ENCODE results near the gene EXO1.
"Not testable (repeated sequence)": the region's sequence is repeated elsewhere in the genome, so short reads cannot be mapped to it uniquely, and the experiment has no call there.

EXO1 gene

DNA sequence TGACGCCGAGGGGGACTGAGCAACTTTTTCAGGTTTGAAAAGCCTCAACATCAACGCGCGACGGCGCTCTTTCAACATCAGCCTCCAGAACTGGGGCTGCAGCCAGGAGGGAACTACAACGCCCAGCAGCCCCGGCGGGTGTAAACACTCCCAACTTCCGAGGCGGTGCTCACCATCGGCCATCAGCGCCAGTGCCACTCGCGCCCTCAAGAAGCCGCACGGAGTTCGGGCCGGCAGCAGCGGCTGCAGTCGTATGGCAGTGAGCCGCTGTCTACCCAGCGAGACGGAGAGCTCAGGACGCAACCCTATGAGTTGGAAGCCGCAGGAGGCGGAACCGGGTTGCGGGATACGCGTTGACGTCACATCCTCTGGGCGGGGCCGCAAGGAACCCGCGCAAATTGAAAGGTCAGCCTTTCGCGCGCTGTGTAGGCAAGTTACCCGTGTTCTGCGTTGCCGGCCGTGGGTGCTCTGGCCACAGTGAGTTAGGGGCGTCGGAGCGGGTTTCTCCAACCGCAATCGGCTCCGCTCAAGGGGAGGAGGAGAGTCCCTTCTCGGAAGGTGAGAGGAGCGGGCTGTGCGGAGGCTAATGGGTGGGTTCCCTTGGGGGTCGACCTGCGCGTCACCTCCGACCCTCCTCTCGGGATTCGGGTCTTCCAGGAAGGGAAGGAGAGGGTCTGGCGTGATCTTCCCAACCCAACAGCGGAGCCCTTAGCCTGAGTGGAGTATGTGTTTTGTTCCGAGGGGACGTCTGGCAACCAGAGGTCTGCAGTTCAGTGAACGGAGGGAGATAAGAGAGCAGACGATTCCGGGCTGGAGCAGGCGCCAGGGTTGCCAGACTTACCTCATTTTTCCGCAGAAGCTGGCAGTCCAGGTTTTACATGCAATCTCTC, at the start of gene EXO1:
Gene EXO1, plus strand, starts transcription at position 409 of the 890 bp plus-strand sequence. CDS start 2,222 bp downstream, outside the sequence.
- DNase-seq (ENCODE audit: low spot score) = peak; percentile 97

DNA sequence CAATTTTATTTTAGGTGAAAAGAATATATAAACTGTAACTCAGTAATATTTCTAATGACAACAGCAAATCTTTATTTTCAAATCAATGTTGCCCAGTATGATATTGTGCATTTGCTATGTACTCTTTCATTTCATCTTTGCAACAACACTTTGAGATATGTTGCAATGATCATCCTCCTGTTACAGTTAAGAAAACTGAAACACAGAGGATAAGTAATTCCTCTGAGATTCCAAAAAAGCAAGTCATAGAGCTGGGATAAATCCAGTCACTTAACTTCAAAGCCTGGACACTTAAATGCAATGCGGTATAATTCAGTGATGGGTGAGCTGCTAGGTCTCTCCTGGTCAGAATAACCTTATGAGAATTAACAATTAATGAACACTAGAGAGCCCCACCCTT, 48.6 kb upstream of the EXO1 start:
- no peak for DNase-seq (ENCODE audit: low spot score)

DNA sequence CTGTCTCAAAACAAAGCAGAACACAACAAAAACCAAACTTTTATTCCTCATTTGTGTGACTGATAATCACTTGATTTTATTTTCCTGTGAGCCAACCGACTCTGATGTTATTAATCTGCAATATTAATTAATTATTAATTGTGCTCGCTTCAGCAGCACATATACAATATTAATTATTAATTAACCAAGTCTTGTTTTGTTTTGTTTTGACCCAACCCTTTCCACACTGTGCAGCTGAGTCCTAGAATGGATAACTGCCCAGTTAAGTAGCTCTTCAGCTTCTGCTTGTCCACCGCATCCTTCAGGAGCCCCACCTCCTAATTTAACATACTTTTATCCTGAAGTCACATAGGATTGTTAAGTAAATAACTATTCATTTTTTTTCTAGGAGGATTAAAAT, 47.4 kb upstream of the EXO1 start:
- DNase-seq (ENCODE audit: low spot score) = no peak

DNA sequence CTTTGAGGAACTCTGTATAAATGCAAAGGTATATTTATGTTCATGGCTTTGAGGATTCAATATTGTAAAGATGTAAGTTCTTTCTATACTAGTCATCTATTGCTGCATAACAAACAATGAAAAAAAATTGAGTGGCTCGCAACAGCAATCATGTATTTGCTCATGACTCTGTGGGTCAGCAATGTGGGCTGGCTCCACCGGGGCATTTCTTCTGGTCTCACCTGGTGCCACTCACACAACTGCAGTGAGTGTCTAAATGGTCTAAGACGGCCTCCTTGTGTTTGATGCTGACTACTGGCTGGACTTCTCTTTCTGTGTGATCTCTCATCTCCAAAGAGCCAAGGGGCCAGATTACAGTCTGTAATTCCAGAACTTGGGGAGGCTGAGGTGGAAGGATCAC, 45.1 kb upstream of the EXO1 start:
- no peak for DNase-seq (ENCODE audit: low spot score)

DNA sequence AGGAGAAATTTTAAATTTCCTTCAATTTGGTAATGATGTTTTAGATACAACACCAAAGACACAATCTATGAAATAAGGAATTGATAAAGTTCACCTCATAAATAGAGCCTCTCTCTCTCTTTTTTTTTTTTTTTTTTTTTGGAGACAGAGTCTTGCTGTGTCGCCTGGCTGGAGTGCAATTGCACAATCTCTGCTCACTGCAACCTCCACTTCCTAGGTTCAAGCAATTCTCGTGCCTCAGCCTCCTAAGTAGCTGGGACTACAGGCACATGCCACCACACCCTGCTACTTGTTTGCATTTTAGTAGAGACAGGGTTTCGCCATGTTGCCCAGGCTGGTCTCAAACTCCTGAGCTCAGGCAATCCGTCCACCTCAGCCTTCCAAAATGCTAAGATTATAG, 43.3 kb upstream of the EXO1 start:
- DNase-seq (ENCODE audit: low spot score) = not testable (repeated sequence)

DNA sequence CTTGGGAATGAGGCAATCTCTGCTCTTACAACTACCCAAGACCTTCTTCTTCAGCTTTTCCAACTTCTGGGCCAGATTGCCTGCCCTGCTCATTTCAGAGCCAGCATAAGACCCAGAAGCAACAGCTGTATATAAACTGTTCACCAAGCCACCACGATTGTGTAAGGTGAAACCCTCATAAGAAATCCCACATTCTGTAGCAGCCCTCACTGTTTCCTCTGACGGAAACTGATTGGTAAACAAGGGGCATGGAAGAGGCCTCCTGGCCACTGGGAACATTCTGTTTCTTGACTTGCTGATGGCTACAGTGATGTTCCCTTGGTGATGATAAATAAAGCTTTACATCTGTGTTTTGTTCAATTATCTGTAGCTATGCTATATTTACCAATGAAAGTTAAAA, 39.7 kb upstream of the EXO1 start:
- no peak for DNase-seq (ENCODE audit: low spot score)

DNA sequence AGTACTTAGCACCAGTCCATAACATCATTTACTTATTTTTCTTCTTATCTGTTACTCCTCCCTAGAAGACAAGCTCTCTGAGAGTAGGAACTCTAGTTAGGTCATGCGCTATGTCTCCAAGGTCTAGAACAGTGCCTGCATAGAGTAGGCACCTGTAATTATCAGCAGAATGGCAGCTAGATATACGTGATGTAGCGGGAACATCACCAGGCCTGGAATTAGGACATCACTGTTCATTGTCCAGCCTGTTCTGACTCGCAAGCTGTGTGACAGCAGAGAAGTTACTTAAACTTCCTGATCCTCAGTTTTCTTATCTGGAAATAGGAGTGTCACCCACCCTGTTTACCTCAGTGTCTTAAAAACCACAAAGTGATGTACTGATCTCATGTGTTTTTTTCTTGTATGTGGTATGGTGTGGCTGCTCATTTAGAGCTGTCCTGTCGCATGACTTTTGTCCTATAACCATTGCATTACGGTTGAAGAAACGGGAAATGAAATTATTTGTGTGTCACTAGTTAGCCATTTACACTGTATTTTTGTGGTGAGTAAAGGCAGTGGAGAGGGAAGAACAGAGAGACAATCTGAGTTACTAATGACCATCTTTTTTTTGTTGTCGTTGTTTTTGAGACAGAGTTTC, 37.1 kb upstream of the EXO1 start:
- DNase-seq (ENCODE audit: low spot score) = no peak

DNA sequence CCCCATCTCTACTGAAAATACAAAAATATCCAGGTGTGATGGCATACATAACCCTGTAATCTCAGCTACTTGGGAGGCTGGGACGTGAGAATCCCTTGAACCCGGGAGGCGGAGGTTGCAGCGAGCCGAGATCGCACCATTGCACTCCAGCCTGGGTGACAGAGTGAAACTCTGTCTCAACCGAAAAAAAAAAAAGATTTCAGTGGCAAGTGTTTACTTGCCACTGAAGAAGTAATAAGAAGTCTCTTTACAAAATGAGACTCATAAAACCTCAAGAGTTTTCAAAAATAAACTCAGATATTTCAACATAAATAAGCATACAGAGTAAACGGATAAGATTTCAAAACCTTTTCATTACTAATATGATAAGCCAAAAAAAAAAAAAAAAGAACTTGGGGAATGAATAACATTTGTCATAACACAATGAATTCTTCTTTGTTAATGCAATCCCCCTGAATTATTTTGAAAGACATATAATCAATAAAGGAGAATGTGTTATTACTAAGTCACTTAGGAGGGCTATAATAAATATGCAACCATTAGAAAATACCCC, 34.2 kb upstream of the EXO1 start:
- DNase-seq (ENCODE audit: low spot score) = no peak

DNA sequence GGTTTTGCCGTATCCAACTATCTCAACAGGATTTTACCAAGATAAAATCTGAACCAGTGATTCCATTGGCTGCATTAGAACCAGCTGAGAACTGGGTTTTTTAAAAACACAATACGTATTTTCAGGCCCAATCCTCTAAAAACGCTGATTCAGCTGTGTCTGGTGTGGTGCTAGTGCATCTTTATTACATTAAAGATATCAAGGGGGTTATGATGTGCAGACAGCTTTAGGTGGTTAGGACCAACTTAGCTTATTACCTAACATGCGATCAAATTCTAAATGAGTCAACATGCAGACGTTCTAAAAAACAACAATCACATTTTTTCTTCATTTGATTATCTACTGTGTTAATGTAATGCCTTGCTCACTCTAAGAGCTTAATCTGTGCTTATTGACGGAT, 32.0 kb upstream of the EXO1 start:
- DNase-seq (ENCODE audit: low spot score) = no peak

DNA sequence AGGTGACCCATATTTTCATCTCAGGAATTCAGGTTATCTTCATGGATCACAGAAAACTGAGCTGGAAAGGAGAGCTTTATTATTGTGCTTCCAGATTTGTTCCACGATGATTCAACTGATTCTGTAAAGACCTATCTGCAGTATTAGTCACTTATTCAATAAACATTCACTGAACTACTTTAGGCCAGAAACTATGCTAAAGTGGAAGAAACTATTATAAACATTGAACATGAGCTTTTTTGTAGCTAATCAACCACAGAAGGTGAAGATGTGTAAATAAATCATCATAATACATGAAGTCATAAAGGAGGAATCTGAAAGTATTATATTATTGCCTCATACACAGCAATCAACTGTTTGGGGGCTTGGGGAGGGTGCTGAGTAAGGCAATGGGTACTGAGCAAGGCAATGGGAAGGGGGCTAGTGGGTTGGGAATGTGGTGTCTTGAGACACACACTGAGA, 30.6 kb upstream of the EXO1 start:
- peak; percentile 18 for DNase-seq (ENCODE audit: low spot score)

DNA sequence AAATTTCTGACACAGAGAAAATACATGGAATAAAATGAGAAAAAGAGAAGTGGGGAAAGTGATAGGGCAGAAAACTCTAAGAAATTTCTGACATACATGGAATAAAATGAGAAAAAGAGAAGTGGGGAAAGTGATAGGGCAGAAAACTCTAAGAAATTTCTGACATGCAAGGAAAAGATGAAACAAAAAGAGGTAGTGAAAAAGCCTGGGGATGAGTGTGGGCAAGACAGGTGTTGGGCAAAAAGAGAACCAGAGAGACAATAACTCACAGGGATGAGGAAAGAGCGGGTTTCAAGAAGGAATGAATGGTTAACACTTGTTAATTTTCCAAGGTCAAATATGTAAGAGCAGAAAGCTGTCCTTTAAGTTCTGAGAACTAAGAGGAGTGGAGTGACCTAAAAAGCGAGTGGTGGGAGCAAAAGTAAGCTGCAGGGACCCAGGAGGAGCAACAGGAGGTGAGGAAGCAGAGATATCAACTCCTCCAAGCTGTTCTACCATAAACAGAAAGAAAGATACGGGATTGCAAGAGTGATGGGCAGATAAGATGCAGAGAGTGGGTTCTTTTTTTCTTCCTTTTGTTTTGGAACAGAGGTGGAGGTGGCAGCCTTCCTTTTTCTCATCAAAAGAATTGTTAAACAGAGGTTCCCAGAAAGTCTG, 29.9 kb upstream of the EXO1 start:
- no peak for DNase-seq (ENCODE audit: low spot score)

DNA sequence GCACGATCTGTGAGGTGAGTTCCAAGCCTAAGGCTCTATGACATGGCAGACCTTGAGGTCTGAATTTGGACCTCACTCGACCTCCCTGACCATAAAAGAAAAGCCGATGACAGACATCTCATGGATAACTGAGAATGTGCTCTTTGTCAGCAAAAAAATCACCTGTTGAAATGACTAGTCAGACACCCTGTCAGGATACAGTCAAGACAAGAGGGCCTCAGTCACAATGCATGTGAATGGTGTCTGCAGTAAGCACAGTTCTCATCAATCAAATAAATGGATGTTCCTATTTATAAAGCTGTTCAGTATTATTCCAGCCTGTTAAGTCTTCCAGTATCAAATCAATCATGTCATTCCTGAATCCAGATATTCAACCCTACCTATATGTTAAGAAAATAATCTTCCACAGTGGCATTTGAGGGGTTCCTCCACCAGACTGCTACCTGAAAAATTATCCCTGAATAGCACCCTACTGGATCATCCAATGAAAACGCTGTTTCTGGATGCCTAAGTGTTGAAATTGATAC, 28.6 kb upstream of the EXO1 start:
- no peak for DNase-seq (ENCODE audit: low spot score)

DNA sequence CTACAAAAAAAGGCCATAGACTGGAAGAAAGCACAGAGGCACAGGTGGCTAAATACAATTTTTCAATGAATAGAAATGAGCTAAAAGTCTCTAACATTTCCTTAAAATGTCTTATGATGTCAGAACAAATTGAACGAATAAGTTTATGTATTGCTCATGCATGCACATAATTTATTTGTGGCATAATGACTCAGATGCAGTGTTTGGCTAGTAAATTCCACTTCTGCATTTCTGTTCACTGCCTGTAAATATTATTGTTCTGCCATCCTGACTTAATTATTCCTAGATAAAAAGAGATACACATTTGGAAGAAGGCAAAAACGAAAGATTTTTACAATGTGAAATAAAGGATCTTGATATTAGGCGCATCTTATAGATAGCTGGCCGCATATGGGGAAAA, 26.6 kb upstream of the EXO1 start:
- peak; percentile 24 for DNase-seq (ENCODE audit: low spot score)

DNA sequence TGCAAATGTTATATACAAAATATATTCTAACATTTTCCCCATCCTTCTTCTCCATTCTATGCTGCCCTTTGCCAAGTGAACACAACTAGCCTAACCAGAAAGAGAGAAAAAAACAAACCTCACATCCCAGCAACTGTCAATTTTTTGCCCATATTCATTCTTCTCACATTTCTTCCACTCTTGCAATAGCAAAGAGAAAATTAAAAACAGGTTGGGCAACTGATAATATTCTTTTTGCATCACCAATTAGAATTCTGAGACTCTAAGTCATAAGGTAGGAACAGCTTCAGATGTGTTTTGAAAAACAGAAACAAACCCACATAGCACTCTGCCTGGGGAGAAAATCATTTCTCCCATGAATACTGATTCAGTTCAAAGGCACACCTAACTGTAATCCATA, 25.2 kb upstream of the EXO1 start:
- DNase-seq (ENCODE audit: low spot score) = no peak

DNA sequence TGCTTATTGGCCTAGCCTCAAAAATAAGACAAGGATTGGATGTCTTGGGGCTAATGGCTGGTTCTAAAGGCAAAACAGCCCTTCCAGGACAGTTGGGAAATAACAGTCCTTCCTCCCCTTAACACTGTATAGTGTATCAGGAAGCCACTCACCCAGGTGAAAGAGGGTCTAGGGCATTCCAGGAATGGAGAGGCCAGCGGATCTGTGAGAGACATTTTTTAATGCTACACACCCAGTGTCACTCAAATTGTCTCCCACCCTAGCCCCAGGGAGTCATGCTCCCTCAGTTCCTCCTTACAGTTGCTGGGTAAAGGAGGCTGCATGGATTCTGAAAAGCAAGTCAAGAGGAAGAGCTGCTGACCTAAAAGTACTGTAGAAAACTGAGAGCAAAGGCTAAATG, 24.1 kb upstream of the EXO1 start:
- no peak for DNase-seq (ENCODE audit: low spot score)

DNA sequence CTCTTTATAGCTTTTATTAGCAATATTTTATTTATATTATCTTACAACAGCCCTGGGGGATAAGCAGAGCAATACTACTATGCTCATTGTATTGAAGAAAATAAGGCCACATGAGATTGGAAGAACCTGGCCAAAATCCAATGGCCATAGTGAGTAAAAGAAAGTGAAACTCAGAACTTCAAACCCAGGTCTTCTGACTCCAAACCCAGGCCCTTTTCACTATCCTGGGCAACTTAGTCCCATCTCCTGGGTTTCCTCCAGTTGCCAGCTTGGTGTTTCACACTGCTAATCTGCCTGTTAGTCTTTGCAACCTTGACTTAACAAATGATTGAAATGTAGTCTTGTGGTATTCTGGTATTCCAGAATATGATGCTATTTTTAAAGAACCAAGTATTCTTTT, 22.4 kb upstream of the EXO1 start:
- DNase-seq (ENCODE audit: low spot score) = no peak

DNA sequence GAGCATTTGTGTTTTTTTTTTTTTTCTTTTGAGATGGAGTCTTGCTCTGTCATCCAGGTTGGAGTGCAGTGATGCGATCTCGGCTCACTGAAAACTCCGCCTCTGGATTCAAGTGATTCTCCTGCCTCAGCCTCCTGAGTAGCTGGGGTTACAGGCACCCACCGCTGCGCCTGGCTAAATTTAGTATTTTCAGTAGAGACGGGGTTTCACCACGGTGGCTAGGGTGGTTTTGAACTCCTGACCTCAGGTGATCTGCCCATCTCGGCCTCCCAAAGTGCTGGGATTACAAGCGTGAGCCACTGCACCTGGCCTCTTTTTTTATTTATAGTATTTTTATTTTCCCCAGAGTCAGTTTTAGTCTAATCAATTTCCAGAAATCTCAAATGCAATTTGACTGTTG, 21.4 kb upstream of the EXO1 start:
- DNase-seq (ENCODE audit: low spot score) = not testable (repeated sequence)

DNA sequence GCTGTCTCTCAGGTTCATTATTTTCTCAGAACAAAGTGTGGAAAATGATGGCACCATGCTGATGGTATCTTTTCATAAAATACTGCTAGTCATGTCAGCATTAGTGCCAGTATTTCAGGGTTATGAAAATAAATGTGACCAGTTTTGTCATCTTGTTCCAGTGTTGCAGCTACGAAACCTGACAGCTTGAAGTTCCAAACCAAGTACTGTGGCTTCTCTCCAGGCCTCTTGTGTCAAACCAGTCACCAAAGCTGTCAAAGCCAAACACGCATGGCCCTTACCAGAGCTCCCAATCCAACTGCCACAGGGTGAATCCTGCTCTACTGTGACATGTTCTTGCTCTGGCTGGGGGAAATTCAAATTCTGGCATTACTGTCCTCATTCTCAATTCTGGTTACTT, 20.7 kb upstream of the EXO1 start:
- no peak for DNase-seq (ENCODE audit: low spot score)

DNA sequence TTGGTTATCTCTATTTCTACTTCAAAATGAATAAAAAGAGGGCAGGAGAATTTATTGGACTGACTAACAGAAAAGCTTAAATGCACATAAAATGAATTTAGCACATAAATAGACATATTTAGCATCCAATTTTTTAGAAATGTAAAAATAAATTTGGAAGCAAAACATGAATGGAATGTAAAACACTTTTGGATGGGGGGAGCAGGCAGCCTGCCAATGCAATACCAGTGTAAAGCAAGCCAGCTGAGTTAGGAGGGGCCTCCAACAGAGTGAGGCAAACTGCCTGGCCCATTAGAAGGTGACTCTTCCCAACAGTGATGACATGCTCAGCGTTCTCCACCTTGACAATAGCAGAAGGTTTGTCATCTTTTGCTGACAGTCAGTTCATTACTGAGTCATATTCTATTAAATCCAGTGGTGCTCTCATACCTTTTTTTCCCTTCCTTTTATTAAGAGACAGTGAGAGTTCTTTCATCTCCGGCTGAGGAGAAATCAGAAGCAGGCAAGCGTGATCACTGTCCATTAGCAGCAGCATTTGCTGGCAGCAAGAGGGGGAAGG, 19.5 kb upstream of the EXO1 start:
- peak; percentile 37 for DNase-seq (ENCODE audit: low spot score)

DNA sequence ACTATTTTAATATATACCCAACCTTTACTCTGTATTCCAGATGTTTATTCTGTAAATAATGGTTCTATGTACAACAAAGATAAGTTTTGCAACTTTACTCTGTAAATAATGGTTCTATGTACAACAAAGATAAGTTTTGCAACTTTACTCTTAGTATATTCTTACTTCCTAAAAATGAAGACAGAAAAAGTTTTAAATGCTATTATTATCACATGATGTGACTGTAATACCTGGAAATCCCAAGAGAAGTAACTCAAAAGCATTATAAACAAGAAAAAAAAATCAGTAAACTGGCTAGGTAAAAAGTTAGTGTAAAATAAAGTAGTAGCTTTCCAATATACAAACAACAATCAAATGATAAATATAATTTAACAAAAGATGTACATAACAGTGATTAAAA, 18.5 kb upstream of the EXO1 start:
- DNase-seq (ENCODE audit: low spot score) = no peak

DNA sequence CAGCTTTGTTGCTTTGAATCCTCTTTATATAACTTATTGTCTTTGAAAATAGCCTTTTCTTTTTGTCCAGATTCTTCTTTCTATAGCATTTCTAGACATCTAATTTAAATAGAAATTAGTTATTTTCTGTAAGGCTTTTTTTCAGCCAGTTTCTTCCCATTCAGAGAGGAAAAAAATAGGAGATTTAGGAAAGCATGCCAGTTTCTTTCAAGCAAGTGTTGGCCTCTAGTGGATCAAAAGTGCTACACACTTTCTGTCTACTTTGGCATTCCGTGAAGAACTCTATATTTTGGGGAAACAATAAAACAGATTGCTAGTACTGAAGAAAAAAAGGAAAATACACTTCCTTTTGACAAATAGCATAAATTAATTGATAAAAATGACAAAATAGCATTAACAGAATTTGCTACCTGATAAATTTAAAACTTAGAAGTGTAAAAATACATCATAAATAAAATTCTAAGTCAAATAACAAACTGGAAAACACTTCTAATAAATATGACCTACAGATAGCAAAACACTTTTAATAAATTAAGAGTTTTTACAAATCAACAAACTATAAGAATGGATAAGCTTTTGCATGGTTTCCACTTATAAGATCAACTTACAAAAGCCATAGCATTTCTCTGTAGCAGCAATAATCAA, 13.1 kb upstream of the EXO1 start:
- DNase-seq (ENCODE audit: low spot score) = peak; percentile 49

DNA sequence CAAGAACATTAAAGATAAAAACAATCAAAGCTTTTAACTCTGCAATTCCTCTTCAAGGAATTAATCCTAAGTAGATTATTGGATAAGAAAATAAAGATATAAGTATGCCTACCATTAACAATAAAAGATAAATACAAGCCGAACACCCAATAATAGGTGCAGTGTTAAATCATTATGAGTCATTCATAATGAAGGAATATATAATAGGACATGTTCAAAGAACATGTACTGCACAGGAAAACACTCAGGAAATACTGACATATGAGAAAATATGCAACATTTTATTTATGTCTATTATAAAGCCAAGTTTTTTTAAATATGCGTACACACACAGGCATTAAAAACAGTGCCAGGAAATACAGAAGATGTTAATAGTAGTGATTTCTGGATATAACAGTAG, 11.1 kb upstream of the EXO1 start:
- DNase-seq (ENCODE audit: low spot score) = no peak

Measured in AG20443 (cell line).